Fibroblast of lung (primary cell): ENCODE measurements around the gene PCDHGA1. TPM values are rescaled to one million over a fixed set of nuclear protein-coding genes. Genes with fewer than 3 reads are reported as not detected.

ENCODE experiments used
- DNase-seq, 2 donors: peaks; one replicate each; pipeline versions ENCODE4 v3.0.0 to v3.0.0-alpha.2; 2010; ENCODE audit warnings: low read depth in 2 of 2
- H2AFZ ChIP-seq: 2 replicates; pipeline ENCODE4 v1.5.1; 2012; ENCODE audit warnings: low read length, control low read depth, inconsistent platforms
- H3K27ac ChIP-seq: 2 replicates; pipeline ENCODE4 v1.5.1; 2011; ENCODE audit warnings: low read length, control low read depth; ENCODE audit not compliant: insufficient read depth
- H3K27me3 ChIP-seq: 2 replicates; pipeline ENCODE4 v1.5.1; 2011; ENCODE audit warnings: mild to moderate bottlenecking, low read length; ENCODE audit not compliant: control insufficient read depth, insufficient read depth
- H3K36me3 ChIP-seq: 2 replicates; pipeline ENCODE4 v1.5.1; 2011; ENCODE audit warnings: low read length; ENCODE audit not compliant: control insufficient read depth, insufficient read depth
- H3K4me1 ChIP-seq: 2 replicates; pipeline ENCODE4 v1.5.1; 2011; ENCODE audit warnings: low read length; ENCODE audit not compliant: control insufficient read depth, insufficient read depth; ENCODE audit errors: extremely low read depth
- H3K4me2 ChIP-seq: 2 replicates; pipeline ENCODE4 v1.5.1; 2011; ENCODE audit warnings: low read length, control low read depth; ENCODE audit not compliant: insufficient read depth; ENCODE audit errors: extremely low read depth
- H3K4me3 ChIP-seq, 4 experiments: fragments of 200-600 bp in 1 of 4; sonication (generic) in 1 of 4; replicated peaks in 1 of 4; 2 replicates each; pipeline ENCODE4 v1.5.1; 2011 to 2016; ENCODE audit warnings: low read length in 4 of 4, low read depth in 3 of 4, mild to moderate bottlenecking in 3 of 4, control low read depth in 2 of 4, inconsistent platforms in 1 of 4, mixed read lengths in 1 of 4; ENCODE audit not compliant: insufficient read depth in 1 of 4; ENCODE audit errors: control extremely low read depth in 1 of 4
- H3K79me2 ChIP-seq: 2 replicates; pipeline ENCODE4 v1.5.1; 2012; ENCODE audit warnings: mild to moderate bottlenecking, low read length, inconsistent platforms; ENCODE audit not compliant: control insufficient read depth, insufficient read depth
- H3K9ac ChIP-seq: 2 replicates; pipeline ENCODE4 v1.5.1; 2011; ENCODE audit warnings: mild to moderate bottlenecking, low read length, control low read depth; ENCODE audit not compliant: insufficient read depth
- H3K9me3 ChIP-seq: 2 replicates; pipeline ENCODE4 v1.5.1; 2012; ENCODE audit warnings: low read depth, low read length; ENCODE audit not compliant: control insufficient read depth, insufficient read depth
- H4K20me1 ChIP-seq: 2 replicates; pipeline ENCODE4 v1.5.1; 2011; ENCODE audit warnings: low read length; ENCODE audit not compliant: control insufficient read depth, insufficient read depth; ENCODE audit errors: extremely low read depth
- CTCF ChIP-seq, 2 donors: IDR thresholded peaks in 1 of 2; conservative IDR thresholded peaks in 1 of 2; 1 replicate in 1 of 2; 2 replicates in 1 of 2; pipeline ENCODE4 v1.5.1; 2011 to 2012; ENCODE audit warnings: low read length in 2 of 2, control low read depth in 1 of 2, inconsistent platforms in 1 of 2, low read depth in 1 of 2, mild to moderate bottlenecking in 1 of 2
- EZH2 ChIP-seq: IDR thresholded peaks from 2 replicates; pipeline ENCODE4 v1.5.1; 2012; ENCODE audit warnings: low read length, control low read depth, mild to moderate bottlenecking; ENCODE audit errors: missing control alignments
- polyA plus RNA-seq, 2 donors: library from polyadenylated mRNA; depleted of rRNA in 1 of 2; stranded (reverse) in 1 of 2; unstranded in 1 of 2; fragments of >200 nt; gene quantifications; 2 replicates each; pipeline ENCODE4 v1.2.1, GENCODE V29; 2011 to 2012; ENCODE audit warnings: missing spikeins in 1 of 2
- total RNA-seq: library from RNA; depleted of rRNA; stranded (reverse); fragments of >200 nt; gene quantifications from 2 replicates; pipeline ENCODE4 v1.2.1, GENCODE V29; 2014

The PCDHGA1 gene
- total and polyA plus RNA-seq, 2 donors (not counting 1 experiment from before 2014, with no cell fraction given), result 1.6 to 1.8 TPM

DNA sequence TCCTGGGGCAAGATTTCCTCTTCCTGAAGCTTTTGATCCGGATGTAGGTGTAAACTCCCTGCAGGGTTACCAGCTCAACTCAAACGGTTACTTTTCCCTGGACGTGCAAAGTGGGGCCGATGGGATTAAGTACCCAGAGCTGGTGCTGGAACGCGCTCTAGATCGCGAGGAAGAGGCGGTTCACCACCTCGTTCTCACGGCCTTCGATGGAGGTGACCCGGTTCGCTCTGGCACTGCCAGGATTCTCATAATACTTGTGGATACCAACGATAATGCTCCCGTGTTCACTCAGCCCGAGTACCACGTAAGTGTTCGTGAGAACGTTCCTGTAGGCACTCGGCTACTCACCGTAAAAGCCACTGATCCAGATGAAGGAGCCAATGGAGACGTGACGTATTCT is 25.3 kb downstream of the PCDHGA1 start:
- H2AFZ ChIP-seq, result no peak overlapping the region
- H3K36me3 ChIP-seq, result no peaks in the 10 kb centered on the region
- peaks cover 13% of the 10 kb centered on the region for H3K27me3 ChIP-seq
- H3K9ac ChIP-seq, result no peak overlapping the region
- H3K9me3 ChIP-seq, result no peaks in the 10 kb centered on the region
- no peak overlapping the region for H3K27ac ChIP-seq
- no peak for DNase-seq
- H3K4me2 ChIP-seq, result no peak overlapping the region
- peak overlapping the region in 2 of 4 experiments; percentile 49 to 51 for H3K4me3 ChIP-seq
- TF ChIP-seq EZH2, result no peak
- no peak for TF ChIP-seq CTCF (conservative IDR thresholded peaks at IDR 0.05 in 1 of 2, IDR thresholded peaks at IDR 0.05 in 1 of 2; ENCODE audit: low read depth in 1 of 2, low read length in 2 of 2)
- no peaks in the 10 kb centered on the region for H4K20me1 ChIP-seq
- H3K79me2 ChIP-seq, result no peaks in the 10 kb centered on the region
- no peaks in the 10 kb centered on the region for H3K4me1 ChIP-seq

GRCh38 chr5:141356133-141356532 is 25.8 kb downstream of the PCDHGA1 start:
- Histone ChIP-seq H3K9ac (no peak overlapping the region), H3K27me3 (peaks cover 9% of the 10 kb centered on the region), H3K79me2 (no peaks in the 10 kb centered on the region), H2AFZ (no peak overlapping the region), H3K27ac (no peak overlapping the region), H3K9me3 (no peaks in the 10 kb centered on the region), H3K4me3 (no peak overlapping the region), H3K4me2 (no peak overlapping the region), H3K36me3 (no peaks in the 10 kb centered on the region), H4K20me1 (no peaks in the 10 kb centered on the region), H3K4me1 (no peaks in the 10 kb centered on the region)
- DNase-seq, result no peak
- TF ChIP-seq EZH2, result no peak
- no peak for TF ChIP-seq CTCF (conservative IDR thresholded peaks at IDR 0.05 in 1 of 2, IDR thresholded peaks at IDR 0.05 in 1 of 2; ENCODE audit: low read depth in 1 of 2, low read length in 2 of 2)

GRCh38 chr5:141356950-141357349 is 26.6 kb downstream of the PCDHGA1 start:
- H3K4me3 ChIP-seq, result no peak overlapping the region
- no peak overlapping the region for H3K4me2 ChIP-seq
- no peak overlapping the region for H3K9ac ChIP-seq
- no peak overlapping the region for H2AFZ ChIP-seq
- no peak overlapping the region for H3K27ac ChIP-seq
- no peaks in the 10 kb centered on the region for H3K9me3 ChIP-seq
- no peaks in the 10 kb centered on the region for H4K20me1 ChIP-seq
- H3K27me3 ChIP-seq, result peaks cover 5% of the 10 kb centered on the region
- no peaks in the 10 kb centered on the region for H3K36me3 ChIP-seq
- no peak for DNase-seq
- TF ChIP-seq CTCF (conservative IDR thresholded peaks at IDR 0.05 in 1 of 2, IDR thresholded peaks at IDR 0.05 in 1 of 2; ENCODE audit: low read depth in 1 of 2, low read length in 2 of 2) (no peak), EZH2 (no peak)
- H3K4me1 ChIP-seq, result no peaks in the 10 kb centered on the region
- no peaks in the 10 kb centered on the region for H3K79me2 ChIP-seq
